Measurements from ENCODE around the gene RSRC1.

DNA sequence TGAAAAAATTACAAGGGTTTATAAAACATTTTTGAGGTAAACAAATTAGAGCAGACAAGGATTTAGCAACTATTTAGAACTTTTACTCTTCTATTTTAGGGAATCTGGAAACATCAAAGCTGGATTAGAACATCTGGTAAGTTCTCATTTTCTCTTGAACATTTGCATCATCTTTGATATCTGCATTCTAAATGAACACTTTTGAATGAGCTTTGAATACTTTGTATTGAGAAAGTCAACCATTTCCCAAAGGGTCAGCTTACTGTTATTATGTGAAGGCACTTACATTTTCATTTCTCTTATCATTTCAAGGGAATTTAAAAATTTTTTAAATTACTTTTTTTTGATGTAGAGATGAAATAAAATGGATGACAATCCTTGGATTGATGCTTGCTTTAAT lies 188.1 kb downstream of the RSRC1 start:
- TF ChIP-seq, protein P1, sequence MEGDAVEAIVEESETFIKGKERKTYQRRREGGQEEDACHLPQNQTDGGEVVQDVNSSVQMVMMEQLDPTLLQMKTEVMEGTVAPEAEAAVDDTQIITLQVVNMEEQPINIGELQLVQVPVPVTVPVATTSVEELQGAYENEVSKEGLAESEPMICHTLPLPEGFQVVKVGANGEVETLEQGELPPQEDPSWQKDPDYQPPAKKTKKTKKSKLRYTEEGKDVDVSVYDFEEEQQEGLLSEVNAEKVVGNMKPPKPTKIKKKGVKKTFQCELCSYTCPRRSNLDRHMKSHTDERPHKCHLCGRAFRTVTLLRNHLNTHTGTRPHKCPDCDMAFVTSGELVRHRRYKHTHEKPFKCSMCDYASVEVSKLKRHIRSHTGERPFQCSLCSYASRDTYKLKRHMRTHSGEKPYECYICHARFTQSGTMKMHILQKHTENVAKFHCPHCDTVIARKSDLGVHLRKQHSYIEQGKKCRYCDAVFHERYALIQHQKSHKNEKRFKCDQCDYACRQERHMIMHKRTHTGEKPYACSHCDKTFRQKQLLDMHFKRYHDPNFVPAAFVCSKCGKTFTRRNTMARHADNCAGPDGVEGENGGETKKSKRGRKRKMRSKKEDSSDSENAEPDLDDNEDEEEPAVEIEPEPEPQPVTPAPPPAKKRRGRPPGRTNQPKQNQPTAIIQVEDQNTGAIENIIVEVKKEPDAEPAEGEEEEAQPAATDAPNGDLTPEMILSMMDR (conservative IDR thresholded peaks at IDR 0.05) = no peak
- TF ChIP-seq EZH2 (IDR thresholded peaks at IDR 0.05; ENCODE audit: low read depth) = no peak

Data from PC-9 (cell line).